HFF-Myc (cell line): ENCODE measurements around the gene PLIN3.
"Not testable (repeated sequence)": the region's sequence is repeated elsewhere in the genome, so short reads cannot be mapped to it uniquely, and the experiment has no call there.

ENCODE experiments used
- DNase-seq: peaks from one replicate; pipeline ENCODE4 v3.0.0-alpha.2; 2011; ENCODE audit warnings: low read depth; ENCODE audit errors: extremely low read depth
- H3K4me3 ChIP-seq: replicated peaks from 2 replicates; pipeline ENCODE4 v1.5.1; 2011; ENCODE audit warnings: low read depth, mild to moderate bottlenecking, control low read depth, low read length
- CTCF ChIP-seq: IDR thresholded peaks from 2 replicates; pipeline ENCODE4 v1.5.1; 2012; ENCODE audit warnings: mild to moderate bottlenecking, low read depth, low read length, control low read depth; ENCODE audit errors: missing control alignments

Gene PLIN3

GRCh38 chr19:4889034-4889815 lies 21.8 kb upstream of the PLIN3 start:
- DNase-seq: no peak
- no peak for TF ChIP-seq CTCF
- no peak overlapping the region for H3K4me3 ChIP-seq

- H3K4me3 ChIP-seq, DNase-seq: not testable (repeated sequence)
Observed at GRCh38 chr19:4887803-4888202, 20.3 kb upstream of the PLIN3 start.

- not testable (repeated sequence) for H3K4me3 ChIP-seq, DNase-seq
Observed at GRCh38 chr19:4884993-4885392, 17.5 kb upstream of the PLIN3 start.

GRCh38 chr19:4882874-4883273 lies 15.4 kb upstream of the PLIN3 start:
- not testable (repeated sequence) for DNase-seq, H3K4me3 ChIP-seq

GRCh38 chr19:4879041-4879440 lies 11.6 kb upstream of the PLIN3 start:
- TF ChIP-seq CTCF: no peak
- no peak for DNase-seq
- no peak overlapping the region for H3K4me3 ChIP-seq

- H3K4me3 ChIP-seq: no peak overlapping the region
- DNase-seq: no peak
- no peak for TF ChIP-seq CTCF
Observed at GRCh38 chr19:4878491-4878968, 11.1 kb upstream of the PLIN3 start.

- TF ChIP-seq CTCF: no peak
- no peak for DNase-seq
- no peak overlapping the region for H3K4me3 ChIP-seq
Observed at GRCh38 chr19:4877753-4878490, 10.5 kb upstream of the PLIN3 start.

- no peak for DNase-seq
- no peak overlapping the region for H3K4me3 ChIP-seq
- no peak for TF ChIP-seq CTCF
Observed at GRCh38 chr19:4873930-4874329, 6.5 kb upstream of the PLIN3 start.
